ENCODE measurements around the gene DCDC2C.
"Not testable (repeated sequence)": the region's sequence is repeated elsewhere in the genome, so short reads cannot be mapped to it uniquely, and the experiment has no call there.

Gene DCDC2C, protein sequence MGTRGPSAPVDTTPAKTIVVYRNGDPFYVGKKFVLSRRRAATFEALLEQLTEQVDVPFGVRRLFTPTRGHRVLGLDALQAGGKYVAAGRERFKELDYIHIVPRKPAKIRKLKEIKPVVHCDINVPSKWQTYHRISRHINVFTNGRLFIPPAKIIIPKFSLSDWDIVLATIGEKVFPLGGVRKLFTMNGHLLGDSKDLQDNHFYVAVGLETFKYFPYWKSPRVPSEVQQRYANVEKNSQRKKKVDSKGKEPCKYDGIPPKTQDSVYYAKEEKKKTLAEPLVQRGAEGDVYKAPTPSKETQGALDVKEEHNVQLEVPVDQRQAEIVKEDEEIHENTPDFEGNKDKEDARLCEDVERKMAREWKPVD

DNA sequence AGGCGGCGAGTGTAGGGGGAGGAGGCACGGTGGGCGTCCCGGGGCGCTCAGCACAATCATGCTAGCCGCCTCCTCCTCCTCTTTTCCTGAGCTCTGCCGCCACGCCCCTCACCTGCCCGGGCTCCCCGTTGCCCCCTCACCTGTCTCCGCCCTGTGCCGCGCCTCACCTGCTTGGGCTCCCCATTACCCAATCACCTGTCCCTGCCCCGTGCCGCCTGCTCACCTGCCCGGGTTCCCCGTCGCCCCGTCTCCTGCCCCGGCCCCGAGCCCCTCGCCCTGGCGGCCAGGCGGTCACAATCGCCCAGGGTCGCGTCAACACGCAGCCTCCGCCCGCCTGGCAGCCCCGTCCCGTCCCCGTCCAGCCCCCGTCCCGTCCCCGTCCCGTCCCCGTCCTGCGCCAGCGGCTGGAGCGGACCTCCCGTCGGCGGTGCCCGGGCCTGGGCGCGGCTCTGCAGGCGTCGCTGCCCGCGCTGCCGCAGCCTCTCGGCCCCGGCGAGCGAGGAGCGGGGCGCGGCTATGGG is at the start of gene DCDC2C:
Gene DCDC2C, plus strand, starts transcription at position 340 of the 521 bp plus-strand sequence. Its CDS starts 177 bp downstream, at position 517.
- ATAC-seq (ENCODE audit: low read depth): no peak
- H3K4me1 Mint-ChIP-seq: no peaks in the 10 kb centered on the region
- H3K27me3 Mint-ChIP-seq: peaks cover 10% of the 10 kb centered on the region
- H3K4me3 Mint-ChIP-seq: no peak within 1 kb of the TSS
- no peak for DNase-seq (ENCODE audit: low spot score in 2 of 2)
- H3K27ac Mint-ChIP-seq: no peak within 1 kb of the TSS
- H3K9me3 Mint-ChIP-seq: no peaks in the 10 kb centered on the region
- no peaks in the 10 kb centered on the region for H3K36me3 Mint-ChIP-seq

DNA sequence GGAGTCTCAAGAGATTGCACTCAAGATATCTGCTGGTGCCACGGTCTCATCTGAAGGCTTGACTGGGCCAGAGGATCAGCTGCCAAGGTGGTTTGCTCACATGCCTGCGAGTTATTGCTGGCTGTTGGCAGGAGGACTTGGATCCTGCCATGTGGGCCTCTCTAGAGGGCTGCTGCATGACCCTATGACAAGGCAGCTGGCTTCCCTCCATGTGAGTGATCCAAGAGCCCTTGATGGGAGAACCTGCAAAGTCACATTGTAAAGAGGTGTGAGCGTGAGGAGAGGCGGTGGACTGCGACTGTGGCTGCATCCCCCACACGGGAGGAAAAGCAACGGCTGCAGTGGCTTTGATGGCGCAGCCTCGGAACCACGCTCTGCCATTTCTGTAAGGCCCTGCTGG is 49.4 kb upstream of the DCDC2C start:
- Mint-ChIP-seq H3K27me3 (peaks cover 2% of the 10 kb centered on the region), H3K9me3 (no peaks in the 10 kb centered on the region), H3K27ac (peak overlapping the region; percentile 25)

DNA sequence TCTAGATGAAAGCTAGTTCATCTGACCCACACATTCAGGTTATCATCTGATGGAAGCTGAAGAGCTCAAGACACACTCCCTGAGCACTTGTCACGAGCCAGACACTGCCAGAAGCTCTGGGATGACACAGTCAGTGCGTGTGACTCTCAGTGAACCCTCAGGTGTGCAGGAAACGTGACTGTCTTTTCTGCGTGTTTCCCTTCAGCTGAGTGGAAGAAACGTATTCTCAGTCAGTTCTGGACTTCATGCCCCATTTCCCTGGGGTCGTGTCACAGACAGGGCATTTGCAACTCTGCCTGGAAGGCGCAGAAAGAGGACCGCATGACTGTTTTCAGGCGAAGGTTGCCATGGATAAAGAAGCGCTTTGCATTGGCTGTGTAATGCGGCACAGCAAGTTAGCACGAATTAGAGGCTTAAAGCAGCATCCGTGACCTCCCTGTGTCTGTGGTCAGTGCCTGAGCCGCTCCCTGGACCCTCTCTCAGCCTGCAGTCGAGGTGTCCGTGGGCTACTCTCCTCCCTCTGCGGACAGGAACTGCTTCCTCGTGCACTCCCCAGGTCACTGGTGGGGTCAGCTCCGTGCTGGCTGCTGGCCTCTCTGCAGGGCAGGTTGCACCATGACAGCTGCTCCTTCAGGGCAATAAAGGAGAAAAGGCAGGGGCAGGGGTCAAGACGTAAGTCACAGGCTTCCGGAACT is 48.7 kb upstream of the DCDC2C start:
- Mint-ChIP-seq H3K36me3 (no peaks in the 10 kb centered on the region), H3K4me3 (no peak overlapping the region), H3K4me1 (peaks cover 13% of the 10 kb centered on the region), H3K9me3 (no peaks in the 10 kb centered on the region), H3K27me3 (no peaks in the 10 kb centered on the region), H3K27ac (peak overlapping the region; percentile 31)
- no peak for DNase-seq (ENCODE audit: low spot score in 2 of 2)
- no peak for ATAC-seq (ENCODE audit: low read depth)

More for the DNA sequence above, 49.4 kb upstream of the DCDC2C start:
- peaks cover 13% of the 10 kb centered on the region for H3K4me1 Mint-ChIP-seq
- no peaks in the 10 kb centered on the region for H3K36me3 Mint-ChIP-seq
- DNase-seq (ENCODE audit: low spot score in 2 of 2) (no peak), ATAC-seq (ENCODE audit: low read depth) (no peak)
- H3K4me3 Mint-ChIP-seq: no peak overlapping the region

DNA sequence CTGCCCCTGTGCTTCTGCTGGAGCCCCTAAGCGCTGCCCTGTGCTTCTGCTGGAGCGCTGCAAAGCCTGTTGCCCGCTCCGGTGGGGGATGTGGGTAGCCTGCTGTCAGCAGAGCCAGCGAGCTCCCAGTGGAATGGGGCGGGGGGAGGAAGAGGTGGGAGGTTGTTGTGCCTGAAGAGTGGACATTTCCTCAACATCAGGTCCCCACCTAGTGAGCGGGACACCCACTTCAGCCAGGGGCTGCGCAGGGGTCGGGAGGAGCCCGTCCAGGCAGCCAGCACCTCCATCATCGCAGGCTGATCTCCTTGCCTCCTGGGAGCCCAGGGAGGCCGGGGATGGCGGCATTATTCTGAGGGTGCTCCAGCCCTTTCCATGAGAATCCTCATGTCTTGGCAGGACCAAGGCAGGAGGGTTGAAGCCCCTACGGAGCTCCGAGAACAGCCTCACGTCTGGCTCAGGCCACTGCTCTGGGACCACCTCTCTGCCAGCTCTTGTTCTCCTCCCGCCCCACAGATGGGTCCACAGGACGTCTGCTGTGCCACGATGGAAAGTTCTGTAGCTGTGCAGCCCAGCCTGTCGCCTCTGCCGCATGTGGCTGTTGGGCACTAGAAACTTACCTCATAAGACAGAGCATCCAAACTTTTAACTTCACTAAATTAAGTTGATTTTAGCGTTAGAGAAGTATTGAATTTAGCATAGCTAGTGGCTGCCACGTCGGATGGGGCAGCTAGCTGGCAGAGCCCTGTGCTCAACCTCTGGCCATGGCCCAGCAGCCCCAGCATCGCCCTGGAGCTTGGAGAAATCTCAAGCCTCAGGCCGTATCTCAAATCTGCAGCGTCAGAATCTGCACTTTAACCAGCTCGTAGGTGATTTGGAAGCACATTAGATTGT is 47.3 kb upstream of the DCDC2C start:
- ATAC-seq (ENCODE audit: low read depth): no peak
- H3K27ac Mint-ChIP-seq: peak overlapping the region; percentile 36
- H3K27me3 Mint-ChIP-seq: no peaks in the 10 kb centered on the region
- no peak for DNase-seq (ENCODE audit: low spot score in 2 of 2)
- no peak overlapping the region for H3K4me3 Mint-ChIP-seq
- H3K9me3 Mint-ChIP-seq: no peaks in the 10 kb centered on the region
- no peaks in the 10 kb centered on the region for H3K36me3 Mint-ChIP-seq
- peaks cover 18% of the 10 kb centered on the region for H3K4me1 Mint-ChIP-seq

DNA sequence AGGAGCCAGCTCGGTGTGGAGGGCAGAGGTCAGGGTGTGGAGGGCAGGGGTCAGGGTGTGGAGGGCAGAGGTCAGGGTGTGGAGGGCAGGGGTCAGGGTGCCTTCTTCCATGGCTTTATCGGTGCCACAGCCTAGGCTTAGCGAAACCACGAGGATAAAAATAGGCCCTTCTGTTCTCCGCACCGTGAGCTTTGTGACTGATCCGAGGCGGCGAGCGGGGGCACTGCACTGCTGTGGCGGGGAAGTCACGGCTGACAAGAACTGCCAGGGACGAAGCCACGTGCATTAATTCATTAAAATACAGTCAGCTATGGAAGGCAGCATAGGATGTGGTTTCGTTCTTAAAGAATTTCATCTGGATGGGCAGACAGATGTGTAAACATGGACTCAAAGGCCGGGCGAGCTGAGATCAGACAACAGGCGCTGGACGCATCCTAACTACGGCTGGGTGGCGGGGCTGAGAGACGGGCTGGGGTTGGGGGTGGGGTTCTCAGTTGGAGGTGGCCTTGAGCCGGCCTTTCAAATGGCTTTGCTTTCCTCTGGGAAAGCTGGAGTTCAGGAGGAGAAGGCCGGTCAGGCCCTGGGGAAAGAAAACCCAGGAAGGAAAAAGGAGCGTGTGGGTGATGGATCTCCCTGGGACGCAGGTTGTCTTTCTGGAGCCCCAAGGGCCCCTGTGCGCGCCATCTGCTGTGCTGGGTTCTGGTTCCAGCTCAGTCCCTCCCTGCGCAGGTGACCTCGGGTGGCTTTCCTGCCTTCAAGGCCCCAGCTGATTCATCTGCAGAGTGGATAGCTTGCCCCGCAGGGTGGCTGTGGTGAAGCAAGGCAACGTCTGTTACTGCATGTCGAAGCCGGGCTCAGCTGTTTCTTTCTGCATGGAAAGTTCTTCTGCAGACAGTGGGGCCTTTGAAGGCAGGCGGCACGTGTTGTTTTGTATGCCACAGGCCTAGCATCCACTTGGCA is 46.3 kb upstream of the DCDC2C start:
- Mint-ChIP-seq H3K4me1 (peaks cover 15% of the 10 kb centered on the region), H3K27me3 (no peaks in the 10 kb centered on the region), H3K27ac (peak overlapping the region; percentile 36), H3K9me3 (no peaks in the 10 kb centered on the region), H3K36me3 (no peaks in the 10 kb centered on the region), H3K4me3 (peak overlapping the region; percentile 41)
- ATAC-seq (ENCODE audit: low read depth) (no peak), DNase-seq (ENCODE audit: low spot score in 2 of 2) (no peak)

DNA sequence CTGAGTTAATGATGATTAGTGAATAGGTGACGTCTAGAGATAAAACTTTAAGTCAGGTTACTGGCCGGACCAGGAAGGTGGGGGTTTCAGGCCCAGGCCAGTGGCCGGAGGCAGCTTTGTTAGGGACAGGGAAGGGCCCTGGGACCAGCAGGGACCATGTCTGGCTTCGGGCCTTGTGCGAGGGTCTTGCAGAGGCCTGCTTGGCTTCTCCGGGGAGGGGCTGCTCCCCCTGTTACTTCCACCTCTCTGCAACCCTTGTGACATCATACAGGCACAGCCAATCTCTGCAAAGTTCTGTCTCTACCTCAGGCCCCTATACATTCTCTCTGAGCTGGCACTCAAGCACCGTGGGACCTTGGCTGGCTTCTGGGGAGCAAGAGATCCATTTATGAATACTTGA is 45.5 kb upstream of the DCDC2C start, which contains the start of gene ALLC:
Gene ALLC, plus strand, starts transcription at position 320 of the 400 bp plus-strand sequence. CDS start 12,958 bp downstream, outside the sequence.
- Mint-ChIP-seq H3K36me3 (no peaks in the 10 kb centered on the region), H3K4me1 (peaks cover 15% of the 10 kb centered on the region), H3K27ac (peak within 1 kb of the TSS; percentile 36), H3K27me3 (no peaks in the 10 kb centered on the region), H3K4me3 (no peak within 1 kb of the TSS), H3K9me3 (no peaks in the 10 kb centered on the region)
- DNase-seq (ENCODE audit: low spot score in 2 of 2) (no peak), ATAC-seq (ENCODE audit: low read depth) (no peak)

DNA sequence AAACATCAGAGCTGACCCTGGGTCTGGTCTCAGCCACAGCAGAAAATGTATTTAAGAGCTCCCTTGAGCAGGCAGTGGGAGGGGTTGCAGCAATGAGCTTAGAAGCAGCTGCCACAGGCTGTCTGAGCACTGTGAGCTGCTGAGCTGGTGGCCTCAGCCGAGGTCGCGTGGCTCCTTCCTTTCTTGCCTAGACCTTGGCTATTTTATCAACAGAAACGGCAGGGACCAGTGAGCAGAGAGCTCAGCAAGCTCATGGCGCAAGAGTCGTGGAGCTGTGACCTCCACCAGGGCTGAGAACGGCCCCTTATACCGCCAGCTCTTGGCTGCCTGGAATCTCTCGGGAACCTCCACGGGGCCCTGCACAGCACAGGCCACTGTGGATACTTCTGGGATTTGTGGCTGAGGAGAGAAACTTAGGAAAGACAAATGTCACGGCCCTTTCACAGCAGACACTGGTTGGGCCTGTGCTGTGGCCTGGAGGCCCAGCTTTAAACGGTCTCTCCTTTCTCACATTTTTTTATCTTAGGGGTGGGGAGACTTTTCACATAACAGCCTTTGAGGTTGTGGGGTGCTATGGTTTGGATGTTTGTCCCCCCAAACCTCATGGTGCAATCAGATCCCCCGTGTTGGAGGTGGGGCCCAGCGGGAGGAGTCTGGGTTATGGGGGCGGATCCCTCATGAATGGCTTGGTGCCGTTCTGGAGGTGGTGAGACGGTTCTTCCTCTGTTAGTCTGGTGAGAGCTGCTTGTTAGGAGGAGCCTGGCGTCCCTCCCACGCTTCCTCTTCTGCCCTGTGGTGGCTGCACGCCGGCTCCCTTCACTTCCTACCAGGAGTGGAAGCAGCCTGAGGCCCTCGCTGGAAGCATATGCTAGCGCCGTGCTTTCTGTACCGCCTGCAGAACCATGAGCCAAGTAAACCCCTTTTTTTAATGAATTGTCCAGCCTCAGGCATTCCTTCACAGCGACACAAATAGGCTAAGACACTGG is 43.6 kb upstream of the DCDC2C start:
- peak overlapping the region; percentile 87 for H3K27ac Mint-ChIP-seq
- peak; percentile 61 for ATAC-seq (ENCODE audit: low read depth)
- no peaks in the 10 kb centered on the region for H3K36me3 Mint-ChIP-seq
- no peak overlapping the region for H3K4me3 Mint-ChIP-seq
- H3K4me1 Mint-ChIP-seq: peaks cover 15% of the 10 kb centered on the region
- H3K9me3 Mint-ChIP-seq: no peaks in the 10 kb centered on the region
- no peak for DNase-seq (ENCODE audit: low spot score in 2 of 2)
- H3K27me3 Mint-ChIP-seq: no peaks in the 10 kb centered on the region

DNA sequence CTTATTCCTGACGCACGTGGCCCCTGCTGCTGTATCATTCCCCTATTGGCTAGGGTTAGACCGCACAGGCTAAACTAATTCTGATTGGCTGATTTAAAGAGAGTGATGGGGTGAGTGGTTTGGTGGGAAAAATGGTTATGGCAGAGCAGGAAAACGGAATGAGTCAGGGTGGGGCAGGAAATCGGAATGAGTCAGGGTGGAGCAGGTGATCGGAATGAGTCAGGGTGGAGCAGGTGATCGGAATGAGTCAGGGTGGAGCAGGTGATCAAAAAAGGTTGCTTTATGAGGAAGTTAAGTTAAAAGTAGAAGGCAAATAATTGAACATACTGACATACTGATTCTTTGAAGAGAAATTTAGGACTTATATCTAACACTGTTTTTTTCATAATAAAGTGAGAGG is 42.7 kb upstream of the DCDC2C start:
- not testable (repeated sequence) for H3K27me3 Mint-ChIP-seq; H3K9me3 Mint-ChIP-seq; ATAC-seq (ENCODE audit: low read depth); DNase-seq (ENCODE audit: low spot score in 2 of 2); H3K36me3 Mint-ChIP-seq
- Mint-ChIP-seq H3K4me1 (peaks cover 15% of the 10 kb centered on the region), H3K4me3 (peak overlapping the region; percentile 31), H3K27ac (peak overlapping the region; percentile 87)

DNA sequence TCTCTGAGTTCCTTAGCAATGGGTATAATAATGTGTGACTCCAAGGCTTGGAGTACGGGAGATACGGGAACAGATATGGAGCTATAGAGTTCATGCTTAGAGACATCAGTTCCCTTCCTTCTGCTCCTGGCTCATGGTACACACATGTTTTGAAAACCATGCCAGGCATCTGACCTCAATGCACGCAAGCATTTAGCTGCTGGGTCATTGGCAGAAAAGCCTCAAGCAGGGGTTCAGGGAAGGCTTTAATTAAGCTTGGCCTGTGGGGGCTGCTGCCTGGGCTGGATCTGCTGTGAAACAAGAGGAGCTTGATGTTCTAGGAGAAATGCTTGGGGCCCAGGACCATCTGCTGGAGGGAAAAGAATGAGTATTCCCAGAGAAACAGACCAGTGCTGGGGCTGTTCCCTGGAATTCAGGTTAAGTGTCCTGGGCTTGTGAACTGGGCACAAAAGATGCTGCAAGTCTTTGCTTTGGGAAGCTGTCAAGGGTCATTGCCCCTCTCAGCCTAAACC is 42.2 kb upstream of the DCDC2C start:
- H3K27me3 Mint-ChIP-seq: no peaks in the 10 kb centered on the region

DNA sequence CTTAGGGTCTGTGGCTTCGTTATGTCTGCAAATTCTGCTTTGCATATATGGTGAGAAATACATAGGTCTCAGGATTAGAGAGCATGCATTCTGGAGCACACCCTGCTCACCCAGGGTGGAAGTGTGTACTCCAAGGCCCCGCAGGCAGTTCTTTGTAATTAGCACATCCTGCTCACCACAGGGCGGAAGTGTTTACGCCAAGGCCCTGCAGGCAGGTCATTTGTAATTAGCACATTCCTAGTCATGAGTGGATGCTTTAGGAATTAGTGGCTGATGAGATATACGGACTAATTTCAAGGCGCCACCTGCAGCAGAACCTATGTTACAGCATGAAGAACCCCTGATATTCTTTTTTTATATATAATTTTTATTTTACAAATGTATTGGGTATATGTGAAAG is 41.1 kb upstream of the DCDC2C start:
- no peak overlapping the region for H3K4me3 Mint-ChIP-seq
- H3K36me3 Mint-ChIP-seq: no peaks in the 10 kb centered on the region
- H3K27ac Mint-ChIP-seq: peak overlapping the region; percentile 87
- peaks cover 15% of the 10 kb centered on the region for H3K4me1 Mint-ChIP-seq
- H3K9me3 Mint-ChIP-seq: peaks cover 3% of the 10 kb centered on the region
- no peak for DNase-seq (ENCODE audit: low spot score in 2 of 2)
- peak; percentile 68 for ATAC-seq (ENCODE audit: low read depth)
- no peaks in the 10 kb centered on the region for H3K27me3 Mint-ChIP-seq

More for the DNA sequence above, 42.2 kb upstream of the DCDC2C start:
- no peak overlapping the region for H3K4me3 Mint-ChIP-seq
- peaks cover 3% of the 10 kb centered on the region for H3K9me3 Mint-ChIP-seq
- no peaks in the 10 kb centered on the region for H3K36me3 Mint-ChIP-seq
- H3K27ac Mint-ChIP-seq: peak overlapping the region; percentile 87
- no peak for DNase-seq (ENCODE audit: low spot score in 2 of 2)
- H3K4me1 Mint-ChIP-seq: peaks cover 15% of the 10 kb centered on the region
- ATAC-seq (ENCODE audit: low read depth): no peak

DNA sequence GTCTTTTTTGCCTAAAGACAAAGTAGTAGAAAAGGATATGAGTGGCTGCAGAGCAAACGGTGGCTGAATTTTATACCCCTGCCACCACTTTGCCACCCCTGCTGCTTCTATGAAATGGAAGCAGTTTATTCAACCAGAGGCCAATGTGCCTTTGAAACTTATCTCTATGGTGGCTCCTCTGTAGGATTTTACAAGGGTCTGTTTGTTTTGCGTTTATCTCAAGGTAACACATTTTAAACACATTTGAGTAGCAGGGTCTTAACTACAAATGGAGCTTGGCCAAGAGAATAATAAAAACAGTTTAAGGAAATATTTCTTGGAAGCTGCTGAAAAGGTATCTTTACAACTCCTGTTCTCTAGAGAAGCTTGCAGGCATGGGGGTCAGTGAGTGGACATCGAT is 39.3 kb upstream of the DCDC2C start:
- no peak for DNase-seq (ENCODE audit: low spot score in 2 of 2)
- Mint-ChIP-seq H3K27me3 (peaks cover 6% of the 10 kb centered on the region), H3K4me3 (no peak overlapping the region), H3K4me1 (peaks cover 15% of the 10 kb centered on the region), H3K27ac (no peak overlapping the region), H3K9me3 (peaks cover 3% of the 10 kb centered on the region), H3K36me3 (no peaks in the 10 kb centered on the region)
- ATAC-seq (ENCODE audit: low read depth): no peak

DNA sequence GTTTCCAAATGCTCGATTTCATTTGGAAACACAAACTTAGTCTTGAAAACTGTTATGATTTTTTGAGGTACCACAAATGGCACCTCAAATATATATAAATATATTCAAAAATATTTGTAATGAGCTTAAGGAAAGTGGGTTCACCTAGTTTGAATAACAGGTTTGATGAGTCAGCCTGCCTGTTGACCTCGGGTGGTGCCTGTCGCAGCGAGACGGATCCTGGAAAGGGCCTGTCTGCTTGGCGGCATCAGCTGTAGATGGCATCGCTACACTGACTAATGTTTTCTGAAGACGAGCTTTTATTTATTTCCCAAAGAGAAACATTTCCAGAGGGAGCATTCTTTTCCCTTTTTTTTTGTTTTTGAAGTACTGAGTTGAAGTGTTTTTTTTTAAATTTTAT is 38.5 kb upstream of the DCDC2C start:
- Mint-ChIP-seq H3K4me3 (no peak overlapping the region), H3K4me1 (peaks cover 14% of the 10 kb centered on the region), H3K27ac (no peak overlapping the region), H3K36me3 (no peaks in the 10 kb centered on the region), H3K27me3 (peaks cover 9% of the 10 kb centered on the region), H3K9me3 (peaks cover 3% of the 10 kb centered on the region)
- DNase-seq (ENCODE audit: low spot score in 2 of 2): no peak
- ATAC-seq (ENCODE audit: low read depth): no peak
